HG03378 (cell line): ENCODE data around the gene FOXRED2.
"Not testable (repeated sequence)": the region's sequence is repeated elsewhere in the genome, so short reads cannot be mapped to it uniquely, and the experiment has no call there.

Source experiments
- ATAC-seq: cut with Tn5 transposase; IDR thresholded peaks from one replicate; pipeline ENCODE4 v1.9.1; 2021; ENCODE audit warnings: mild to moderate bottlenecking, moderate library complexity; ENCODE audit not compliant: unreplicated experiment

FOXRED2 gene

DNA sequence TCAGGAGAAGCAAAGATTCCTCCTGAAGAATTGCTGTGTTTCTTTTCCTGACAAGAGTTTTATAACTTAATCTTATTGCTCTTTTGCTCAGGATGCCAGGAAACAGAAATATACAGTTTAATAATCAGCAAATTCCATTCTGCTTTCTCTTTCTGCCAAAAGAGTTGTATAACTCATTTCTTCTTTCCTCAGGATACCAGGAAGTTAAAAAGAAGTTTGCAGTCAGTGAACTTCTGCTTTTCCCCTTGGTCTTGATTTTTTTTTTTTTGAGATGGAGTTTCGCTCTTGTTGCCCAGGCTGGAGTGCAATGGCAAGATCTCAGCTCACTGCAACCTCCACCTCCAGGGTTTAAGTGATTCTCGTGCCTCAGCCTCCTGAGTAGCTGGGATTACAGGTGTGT is 13.1 kb upstream of the FOXRED2 start:
- ATAC-seq, result not testable (repeated sequence)

GRCh38 chr22:36514766-36515165 is 7.9 kb upstream of the FOXRED2 start:
- no peak for ATAC-seq

DNA sequence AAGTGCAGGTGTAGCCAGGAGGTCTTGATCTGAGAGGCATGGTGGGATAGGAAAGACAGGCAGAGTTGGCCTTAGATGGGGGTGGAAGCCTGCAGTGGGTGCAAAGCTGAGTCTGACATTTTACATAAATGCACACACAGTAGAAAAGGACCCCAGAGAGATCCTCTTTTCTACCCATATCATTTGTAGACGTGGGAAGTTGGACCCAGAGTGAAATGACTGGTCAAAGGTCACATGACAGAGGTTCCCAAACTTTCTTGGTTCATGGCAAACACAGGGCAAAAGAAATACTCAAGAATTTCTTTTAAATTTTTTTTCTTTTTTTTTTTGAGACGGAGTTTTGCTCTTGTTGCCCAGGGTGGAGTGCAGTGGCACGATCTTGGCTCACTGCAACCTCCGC is 6.2 kb upstream of the FOXRED2 start:
- no peak for ATAC-seq

DNA sequence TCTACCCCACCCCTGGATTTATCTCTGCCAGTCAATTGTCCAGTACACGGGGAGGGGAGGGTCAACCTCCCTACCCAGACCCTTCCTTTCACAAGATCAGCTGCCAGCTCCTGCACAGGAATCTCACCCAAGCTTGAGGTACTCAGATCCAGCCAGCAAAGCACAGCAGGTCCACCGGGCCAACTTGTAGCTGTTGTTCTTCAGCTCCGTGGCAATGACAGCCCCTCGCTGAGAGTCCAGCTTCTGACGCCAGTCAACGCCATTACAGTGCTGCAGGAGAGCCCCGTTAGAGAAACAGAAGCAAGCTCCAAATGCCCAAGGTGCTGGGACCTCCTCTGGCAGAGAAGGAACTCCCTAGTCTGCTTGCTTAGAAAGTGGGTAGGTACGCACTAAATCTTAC is 5.5 kb upstream of the FOXRED2 start:
- ATAC-seq, result no peak

- ATAC-seq, result no peak
Observed at GRCh38 chr22:36510966-36511881, 4.4 kb upstream of the FOXRED2 start.

- ATAC-seq, result no peak
Observed at GRCh38 chr22:36510384-36510783, 3.5 kb upstream of the FOXRED2 start.

DNA sequence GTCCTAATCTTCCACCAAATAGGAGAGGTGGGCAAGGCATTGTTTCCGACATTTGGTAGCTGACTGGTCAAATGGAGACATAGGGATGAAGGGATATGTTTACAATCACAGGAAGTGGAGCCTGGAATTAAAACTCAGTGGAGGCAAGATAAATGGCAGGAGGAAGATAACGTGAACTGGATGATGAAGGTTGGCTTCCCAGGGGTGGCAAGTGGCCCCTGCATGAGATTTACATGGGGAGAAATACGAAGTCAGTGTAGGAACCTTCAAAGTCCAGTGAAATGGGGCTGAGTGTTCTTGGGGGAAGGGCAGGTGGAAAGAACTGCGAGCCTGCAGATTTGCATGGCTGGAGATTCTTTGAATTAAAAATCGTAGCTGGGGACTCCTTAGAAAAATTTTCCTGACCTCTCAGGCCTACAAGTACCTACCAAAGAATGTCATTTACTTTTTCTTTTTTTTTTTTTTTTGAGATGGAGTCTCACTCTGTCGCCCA is 724 bp upstream of the FOXRED2 start:
- ATAC-seq, result no peak

- no peak for ATAC-seq
Observed at GRCh38 chr22:36505998-36506635, 723 bp downstream of the FOXRED2 start.

GRCh38 chr22:36497910-36498665 is 8.8 kb downstream of the FOXRED2 start:
- ATAC-seq, result no peak

DNA sequence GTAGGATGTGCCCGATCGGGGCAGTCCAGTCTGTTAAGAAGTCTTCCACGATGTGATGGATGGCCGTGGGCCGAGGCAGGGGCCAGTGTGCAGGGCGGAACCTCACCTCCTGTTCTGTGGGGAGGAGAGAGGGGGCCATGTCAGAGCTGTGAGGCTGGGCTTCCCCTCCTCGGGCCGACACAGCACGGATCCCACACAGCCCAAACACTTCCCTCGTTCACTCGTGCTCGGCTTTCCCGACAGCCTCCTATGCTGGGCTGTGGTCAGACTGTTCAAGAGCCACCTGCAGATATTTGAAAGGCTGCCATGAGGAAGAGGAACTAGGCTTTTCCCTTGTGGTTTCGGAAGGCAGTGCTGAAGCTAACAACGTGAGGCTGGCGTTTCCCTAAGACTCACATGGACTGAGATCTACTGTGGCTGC is 13.1 kb downstream of the FOXRED2 start:
- ATAC-seq, result no peak

DNA sequence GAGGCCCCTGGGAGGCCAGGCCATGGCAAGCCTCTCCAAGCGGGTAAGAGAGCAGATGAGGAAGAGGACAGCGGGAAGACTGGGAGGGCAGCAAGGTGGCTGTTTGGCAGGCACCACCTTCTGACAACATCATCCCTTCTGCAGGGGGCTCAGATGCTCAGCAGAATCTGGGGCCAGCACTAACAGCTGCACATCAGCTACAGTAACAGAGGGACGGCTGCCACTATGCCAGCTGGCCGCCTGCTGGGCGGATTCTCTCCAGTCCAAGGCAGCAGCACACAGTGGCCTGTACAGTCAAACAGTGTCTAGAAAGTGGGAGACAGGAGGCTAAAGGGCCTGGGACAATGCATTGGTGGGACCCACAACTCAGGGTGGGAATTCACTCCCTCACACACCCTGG is 14.7 kb downstream of the FOXRED2 start:
- no peak for ATAC-seq

DNA sequence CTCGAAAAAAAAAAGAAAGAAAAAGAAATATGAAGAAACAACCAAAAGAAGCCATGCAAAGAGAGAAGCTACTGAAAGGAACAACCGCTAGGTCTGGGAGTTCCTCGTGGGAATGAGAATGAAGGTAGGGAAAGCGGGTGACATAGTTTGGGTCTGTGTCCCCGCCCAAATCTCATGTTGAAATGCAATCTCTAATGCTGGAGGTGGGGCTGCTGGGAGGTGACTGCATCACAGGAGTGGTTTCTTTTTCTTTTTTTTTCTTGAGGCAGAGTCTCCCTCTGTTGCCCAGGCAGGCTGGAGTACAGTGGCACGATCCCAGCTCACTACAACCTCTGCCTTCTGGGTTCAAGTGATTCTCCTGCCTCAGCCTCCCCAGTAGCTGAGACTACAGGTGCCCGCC is 15.7 kb downstream of the FOXRED2 start:
- no peak for ATAC-seq

- ATAC-seq, result no peak
Observed at GRCh38 chr22:36486619-36487384, 20.0 kb downstream of the FOXRED2 start.

DNA sequence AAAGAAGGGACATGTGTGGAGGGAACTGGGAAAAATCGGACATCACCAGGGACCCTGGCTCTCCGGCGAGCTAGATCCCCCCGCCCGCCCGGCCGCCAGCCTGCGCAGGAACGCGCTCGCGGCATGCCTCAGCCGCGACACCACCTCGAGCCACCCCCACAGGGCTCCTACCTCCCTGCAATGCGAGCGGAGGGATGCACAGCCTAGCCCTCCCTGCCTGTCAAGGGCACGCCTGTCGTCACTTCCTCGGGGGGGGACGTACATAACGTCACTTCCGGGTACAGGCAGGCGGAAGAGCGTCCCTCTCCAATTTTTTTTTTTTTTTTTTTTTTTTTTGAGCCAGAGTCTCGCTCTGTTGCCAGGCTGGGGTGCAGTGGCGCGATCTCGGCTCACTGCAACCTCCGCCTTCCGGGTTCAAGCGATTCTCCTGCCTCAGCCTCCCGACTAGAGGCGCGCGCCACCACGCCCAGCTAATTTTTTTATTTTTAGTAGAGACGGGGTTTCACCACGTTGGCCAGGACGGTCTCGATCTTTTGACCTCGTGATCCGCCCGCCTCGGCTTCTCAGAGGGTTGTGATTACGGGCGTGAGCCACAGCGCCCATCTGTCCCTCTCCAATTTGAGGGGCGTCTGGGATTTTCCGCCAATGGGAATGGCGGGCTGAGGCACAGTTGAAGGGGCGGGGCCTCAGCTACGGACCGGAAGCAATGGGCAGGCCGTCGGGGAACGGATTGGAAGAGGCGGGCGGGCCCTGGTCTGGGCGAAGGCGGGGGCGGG is 25.3 kb downstream of the FOXRED2 start, which contains the start of gene TXN2:
Gene TXN2 (minus strand): TSS at position 248 of the 776 bp plus-strand sequence. CDS start 803 bp downstream, outside the sequence.
- peak; percentile 67 for ATAC-seq

DNA sequence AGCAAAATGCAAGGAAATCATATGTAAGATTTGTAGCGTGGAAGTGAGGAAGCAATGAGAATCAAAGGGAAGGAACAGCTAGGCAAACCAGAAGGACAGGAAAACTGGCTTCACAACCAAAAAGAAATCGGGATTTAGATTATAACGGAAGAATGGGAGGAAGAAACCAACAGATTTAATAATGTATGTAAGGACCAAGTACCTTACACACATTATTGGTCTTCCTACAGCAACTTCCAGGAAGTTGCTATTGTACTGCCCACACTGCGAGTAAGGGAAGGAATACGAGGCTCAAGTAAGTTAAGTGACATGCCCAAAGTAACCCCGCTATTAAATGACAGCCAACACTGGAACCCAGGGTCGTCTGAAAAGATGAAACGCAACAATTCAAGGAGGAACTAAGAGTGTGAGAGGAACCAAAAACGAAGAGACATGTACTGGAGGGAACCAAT is 25.9 kb downstream of the FOXRED2 start:
- no peak for ATAC-seq

- ATAC-seq, result no peak
Observed at GRCh38 chr22:36478966-36479365, 27.9 kb downstream of the FOXRED2 start.

GRCh38 chr22:36475341-36475740 is 31.5 kb downstream of the FOXRED2 start:
- ATAC-seq, result no peak

GRCh38 chr22:36472689-36473088 is 34.2 kb downstream of the FOXRED2 start:
- ATAC-seq, result no peak

DNA sequence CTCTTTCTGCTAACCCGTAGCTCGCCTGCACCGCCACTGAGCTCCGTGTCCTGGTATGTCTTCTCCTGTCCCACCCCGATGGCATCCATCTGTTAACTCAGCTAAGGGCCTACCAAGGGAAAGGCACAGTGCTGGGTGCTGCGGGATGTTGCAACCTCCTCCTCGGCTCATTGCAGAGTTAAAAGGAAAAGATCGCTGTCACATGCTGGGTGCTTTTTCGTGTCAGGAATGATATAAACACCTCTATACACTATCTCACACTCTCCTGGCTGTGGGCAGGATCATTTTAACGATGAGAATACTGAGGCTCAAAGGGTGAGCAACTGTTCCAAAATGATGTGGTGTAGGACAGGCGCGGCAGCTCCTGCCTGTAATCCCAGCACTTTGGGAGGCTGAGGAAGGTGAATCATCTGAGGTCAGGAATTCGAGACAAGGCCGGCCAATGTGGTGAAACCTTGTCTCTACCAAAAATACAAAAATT is 35.5 kb downstream of the FOXRED2 start:
- ATAC-seq, result no peak

GRCh38 chr22:36470994-36471331 is 35.9 kb downstream of the FOXRED2 start:
- ATAC-seq, result no peak
